K562 (cell line): Measurements from ENCODE around the gene TMEM248. TPM values are rescaled to one million over a fixed set of nuclear protein-coding genes. Genes with fewer than 3 reads are reported as not detected.

Source experiments
- ATF3 ChIP-seq, 2 experiments: fragments of 450-650 bp in 1 of 2; sonication (generic) in 1 of 2; formaldehyde crosslinking in 1 of 2; IDR thresholded peaks in 1 of 2; conservative IDR thresholded peaks in 1 of 2; 2 replicates each; pipeline versions ENCODE4 v1.6.1 to v1.8.1; 2016 to 2023; ENCODE audit warnings: mild to moderate bottlenecking in 2 of 2, moderate library complexity in 2 of 2, inconsistent platforms in 1 of 2, missing genetic modification reagents in 1 of 2
- ETS2 ChIP-seq: IDR thresholded peaks from 2 replicates; pipeline ENCODE4 v1.6.1; 2016; ENCODE audit warnings: borderline replicate concordance, missing genetic modification characterization, mild to moderate bottlenecking, moderate library complexity, missing compliant biosample characterization; ENCODE audit not compliant: poor library complexity, severe bottlenecking
- FOXJ2 ChIP-seq: fragments of 200-800 bp; sonication (Bioruptor generic); IDR thresholded peaks from 2 replicates; pipeline ENCODE4 v1.6.1; 2016; ENCODE audit warnings: missing genetic modification characterization, missing compliant biosample characterization
- HMG20A ChIP-seq: fragments of 450-650 bp; formaldehyde crosslinking; conservative IDR thresholded peaks from 2 replicates; pipeline ENCODE4 v1.4.0; 2020; ENCODE audit warnings: mild to moderate bottlenecking, mixed read lengths
- LEF1 ChIP-seq: fragments of 450-650 bp; IDR thresholded peaks from 2 replicates; pipeline ENCODE4 v1.6.1; 2016; ENCODE audit warnings: mild to moderate bottlenecking
- MAZ ChIP-seq, 2 experiments: fragments of 450-650 bp in 1 of 2; sonication (generic) in 1 of 2; formaldehyde crosslinking; IDR thresholded peaks in 1 of 2; conservative IDR thresholded peaks in 1 of 2; 2 replicates each; pipeline versions ENCODE4 v1.4.0 to v1.5.0; 2020; ENCODE audit warnings: mild to moderate bottlenecking in 1 of 2, missing genetic modification reagents in 1 of 2
- MTA1 ChIP-seq: fragments of 450-650 bp; IDR thresholded peaks from 2 replicates; pipeline ENCODE4 v1.6.1; 2017; ENCODE audit warnings: borderline replicate concordance
- MTA2 ChIP-seq: fragments of 450-650 bp; IDR thresholded peaks from 2 replicates; pipeline ENCODE4 v1.6.1; 2016; ENCODE audit warnings: low read depth
- MTF1 ChIP-seq: fragments of 250-450 bp; sonication (Bioruptor Pico); IDR thresholded peaks from 2 replicates; pipeline ENCODE4 v1.9.0; 2021; ENCODE audit warnings: moderate library complexity, mild to moderate bottlenecking, inconsistent platforms, borderline replicate concordance
- MYNN ChIP-seq, 2 experiments: sonication (generic); formaldehyde crosslinking in 1 of 2; IDR thresholded peaks; 2 replicates each; pipeline versions ENCODE4 v1.5.0 to v1.6.1; 2016 to 2020; ENCODE audit warnings: antibody characterized with exemption in 1 of 2, missing genetic modification reagents in 1 of 2
- NCOR1 ChIP-seq: fragments of 450-650 bp; IDR thresholded peaks from 2 replicates; pipeline ENCODE4 v1.6.1; 2016; ENCODE audit warnings: mild to moderate bottlenecking, moderate library complexity
- NFYB ChIP-seq: IDR thresholded peaks from 2 replicates; pipeline ENCODE4 v1.6.1; 2011; ENCODE audit warnings: mild to moderate bottlenecking, moderate library complexity; ENCODE audit not compliant: insufficient read length; ENCODE audit errors: extremely low read depth
- PHB2 ChIP-seq: fragments of 450-650 bp; IDR thresholded peaks from 2 replicates; pipeline ENCODE4 v1.6.1; 2017; ENCODE audit warnings: low read depth
- PHF8 ChIP-seq: fragments of 200-600 bp; sonication (generic); IDR thresholded peaks from 2 replicates; pipeline ENCODE4 v1.6.1; 2012; ENCODE audit warnings: mixed run types, mild to moderate bottlenecking, inconsistent platforms, low read length, moderate library complexity, borderline replicate concordance
- POLR2AphosphoS2 ChIP-seq: IDR thresholded peaks from 2 replicates; pipeline ENCODE4 v1.6.1; 2012; ENCODE audit warnings: low read length, improper control_type of control experiment
- PREB ChIP-seq: sonication (generic); formaldehyde crosslinking; IDR thresholded peaks from 2 replicates; pipeline ENCODE4 v1.8.1; 2023; ENCODE audit warnings: mild to moderate bottlenecking, missing genetic modification reagents
- PURB ChIP-seq: sonication (generic); formaldehyde crosslinking; IDR thresholded peaks from 2 replicates; pipeline ENCODE4 v1.9.0; 2021; ENCODE audit warnings: low read depth, mild to moderate bottlenecking, missing genetic modification reagents
- RBFOX2 ChIP-seq: fragments of 200-400 bp; formaldehyde crosslinking; IDR thresholded peaks from 2 replicates; pipeline ENCODE4 v1.6.1; 2017; ENCODE audit warnings: low read depth, mild to moderate bottlenecking, low read length, moderate library complexity
- TAF15 ChIP-seq: fragments of 200-400 bp; formaldehyde crosslinking; IDR thresholded peaks from 2 replicates; pipeline ENCODE4 v1.6.1; 2017; ENCODE audit warnings: mild to moderate bottlenecking, low read depth, low read length, moderate library complexity
- TCFL5 ChIP-seq: fragments of 250-450 bp; sonication (Bioruptor Pico); conservative IDR thresholded peaks from 2 replicates; pipeline ENCODE4 v1.6.1; 2021; ENCODE audit warnings: mild to moderate bottlenecking, moderate library complexity, matching md5 sums
- TGIF2 ChIP-seq: sonication (generic); formaldehyde crosslinking; IDR thresholded peaks from 2 replicates; pipeline ENCODE4 v1.8.1; 2022; ENCODE audit warnings: mild to moderate bottlenecking, missing genetic modification reagents, moderate library complexity
- U2AF1 ChIP-seq: fragments of 200-400 bp; formaldehyde crosslinking; optimal IDR thresholded peaks from 2 replicates; pipeline ENCODE3; 2017; ENCODE audit warnings: mild to moderate bottlenecking, low read depth, low read length, moderate library complexity
- ZNF174 ChIP-seq: fragments of 250-450 bp; sonication (Bioruptor Pico); IDR thresholded peaks from 2 replicates; pipeline ENCODE4 v1.4.0; 2020; ENCODE audit warnings: mild to moderate bottlenecking
- polyA plus RNA-seq, 8 experiments: library from polyadenylated mRNA; depleted of rRNA in 4 of 8; stranded (reverse) in 5 of 8; unstranded in 3 of 8; fragments of >200 nt; fragmentation: Nextera tagmentation in 2 of 8; fragmentation: Illumina TruSeq in 1 of 8; extraction: Ambion mirVana in 2 of 8; extraction: Trizol in 1 of 8; gene quantifications; 2 replicates each; pipeline versions ENCODE4 v1.2.1 to v1.2.3, GENCODE V29; 2011 to 2014; ENCODE audit warnings: inconsistent platforms in 1 of 8, missing spikeins in 1 of 8
- total RNA-seq, 7 experiments: library from RNA; depleted of rRNA in 6 of 7; stranded (reverse); fragments of >200 nt in 6 of 7; fragmentation: Illumina TruSeq in 2 of 7; extraction: Trizol in 2 of 7; gene quantifications; 2 replicates each; pipeline versions ENCODE4 v1.2.1 to v1.2.3, GENCODE V29; 2011 to 2021; ENCODE audit warnings: low replicate concordance in 1 of 7

The TMEM248 gene
- total and polyA plus RNA-seq, 9 of the 15 experiments (the other 6 are each of a cell fraction or from before 2014, with no cell fraction given): 6.3 to 132 (median 64.4) TPM

GRCh38 chr7:66920769-66921395 is at the start of gene TMEM248 (continued):
- TF ChIP-seq TCFL5 (CRISPR knock-in tag): no peak
- TF ChIP-seq MTF1 (CRISPR knock-in tag): no peak
- peak; percentile 77; the same call in 1 of the 2 replicates for TF ChIP-seq MYNN (IDR thresholded peaks at IDR 0.05)
- TF ChIP-seq MYNN (CRISPR knock-in tag; IDR thresholded peaks at IDR 0.05): no peak
- TF ChIP-seq PREB (CRISPR knock-in tag): no peak
- TF ChIP-seq MAZ (CRISPR knock-in tag; conservative IDR thresholded peaks at IDR 0.05 in 1 of 2, IDR thresholded peaks at IDR 0.05 in 1 of 2): peak; percentile 34 to 76; a peak in 3 of 4 replicates
- peak; percentile 70; the same call in 1 of the 2 replicates for TF ChIP-seq PHB2
- TF ChIP-seq NCOR1: peak; percentile 76
- peak; percentile 83 for TF ChIP-seq LEF1
- TF ChIP-seq ZNF174 (CRISPR knock-in tag): no peak
- TF ChIP-seq MTA1: peak; percentile 92
- TF ChIP-seq MTA2: peak; percentile 81
- TF ChIP-seq FOXJ2 (tag): no peak
- no peak for TF ChIP-seq TGIF2
- TF ChIP-seq PURB (CRISPR knock-in tag): no peak
- peak; percentile 93 for TF ChIP-seq U2AF1
- no peak for TF ChIP-seq ETS2 (tag)
- no peak for TF ChIP-seq NFYB
- no peak for TF ChIP-seq TAF15
- TF ChIP-seq HMG20A (CRISPR knock-in tag): no peak
- no peak for TF ChIP-seq ATF3 (IDR thresholded peaks at IDR 0.05)
- TF ChIP-seq ATF3 (CRISPR knock-in tag; conservative IDR thresholded peaks at IDR 0.05): no peak
- peak; percentile 95 for TF ChIP-seq RBFOX2
- no peak for TF ChIP-seq POLR2AphosphoS2
- TF ChIP-seq PHF8: peak; percentile 80; the same call in 1 of the 2 replicates
